GM18873 (cell line): ENCODE measurements around the gene BRSK2.
"Not testable (repeated sequence)": the region's sequence is repeated elsewhere in the genome, so short reads cannot be mapped to it uniquely, and the experiment has no call there.

Source experiments
- ATAC-seq: cut with Tn5 transposase; IDR thresholded peaks from one replicate; pipeline ENCODE4 v1.9.1; 2021; ENCODE audit warnings: mild to moderate bottlenecking, moderate library complexity, moderate number of reproducible peaks; ENCODE audit not compliant: unreplicated experiment, low FRiP score

The BRSK2 gene

GRCh38 chr11:1428762-1429316, 39.1 kb downstream of the BRSK2 start:
- ATAC-seq, result no peak

GRCh38 chr11:1433568-1433967, 43.8 kb downstream of the BRSK2 start:
- ATAC-seq, result no peak

GRCh38 chr11:1433977-1434640, 44.4 kb downstream of the BRSK2 start:
- ATAC-seq, result no peak

- ATAC-seq, result not testable (repeated sequence)
Measured at GRCh38 chr11:1435479-1435819, 45.7 kb downstream of the BRSK2 start.

- ATAC-seq, result no peak
Measured at GRCh38 chr11:1435820-1436467, 46.2 kb downstream of the BRSK2 start.

- no peak for ATAC-seq
Measured at GRCh38 chr11:1436468-1437039, 46.8 kb downstream of the BRSK2 start.

- ATAC-seq, result no peak
Measured at GRCh38 chr11:1437500-1437899, 47.8 kb downstream of the BRSK2 start.

- no peak for ATAC-seq
Measured at GRCh38 chr11:1438261-1438966, 48.7 kb downstream of the BRSK2 start.

GRCh38 chr11:1438967-1439330, 49.2 kb downstream of the BRSK2 start:
- no peak for ATAC-seq

GRCh38 chr11:1439341-1439740, 49.6 kb downstream of the BRSK2 start:
- ATAC-seq, result no peak

- ATAC-seq, result no peak
Measured at GRCh38 chr11:1440066-1440465, 50.3 kb downstream of the BRSK2 start.

- ATAC-seq, result no peak
Measured at GRCh38 chr11:1440496-1440895, 50.8 kb downstream of the BRSK2 start.

- no peak for ATAC-seq
Measured at GRCh38 chr11:1442163-1442562, 52.4 kb downstream of the BRSK2 start.

- ATAC-seq, result no peak
Measured at GRCh38 chr11:1442807-1443366, 53.2 kb downstream of the BRSK2 start.

GRCh38 chr11:1443737-1444136, 54.0 kb downstream of the BRSK2 start:
- no peak for ATAC-seq

GRCh38 chr11:1444321-1444720, 54.6 kb downstream of the BRSK2 start:
- no peak for ATAC-seq

- no peak for ATAC-seq
Measured at GRCh38 chr11:1444823-1445422, 55.2 kb downstream of the BRSK2 start.

GRCh38 chr11:1445741-1446445, 56.2 kb downstream of the BRSK2 start:
- no peak for ATAC-seq

GRCh38 chr11:1446623-1447022, 56.9 kb downstream of the BRSK2 start:
- no peak for ATAC-seq
